Hematopoietic multipotent progenitor cell treated with erythropoietin and hydrocortisone succinate and interleukin-3 and kit ligand, for 17 days (in vitro differentiated cells): ENCODE results near the gene CERK.

Experiments
- DNase-seq: peaks from one replicate; pipeline ENCODE4 v3.0.0-alpha.2; 2015; ENCODE audit warnings: low spot score

Gene CERK

GRCh38 chr22:46731246-46732040 lies 6.6 kb downstream of the CERK start:
- no peak for DNase-seq

GRCh38 chr22:46730568-46731245 lies 7.3 kb downstream of the CERK start:
- no peak for DNase-seq

- no peak for DNase-seq
Measured at GRCh38 chr22:46728470-46728869, 9.6 kb downstream of the CERK start.

DNA sequence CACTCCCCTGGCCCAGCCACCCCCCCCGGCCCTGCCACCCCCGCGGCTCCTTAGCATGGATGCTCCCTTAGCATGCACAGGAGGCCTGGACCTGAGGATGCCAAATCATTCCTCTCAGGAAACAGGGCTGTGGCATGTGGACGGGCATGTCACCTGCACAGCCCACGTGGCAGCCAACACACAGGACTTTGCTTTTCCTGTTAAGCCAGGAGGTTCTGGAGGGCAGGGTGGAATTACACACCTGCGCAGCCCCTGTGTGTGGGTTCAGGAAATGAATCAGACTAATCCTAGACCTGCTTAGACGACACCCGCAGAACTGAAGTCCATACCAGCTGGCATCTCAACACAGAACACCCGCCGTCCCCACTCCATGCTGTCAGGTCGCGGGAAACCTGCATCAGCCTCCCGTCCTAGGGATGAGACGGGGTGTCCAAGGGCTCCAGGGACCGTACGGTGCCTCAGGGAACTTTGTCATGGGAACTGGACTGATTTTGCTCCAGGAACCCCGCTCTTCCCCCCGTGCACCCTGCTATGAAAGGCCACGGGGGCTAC lies 10.2 kb downstream of the CERK start:
- no peak for DNase-seq

GRCh38 chr22:46726986-46727317 lies 11.1 kb downstream of the CERK start:
- no peak for DNase-seq

- no peak for DNase-seq
Measured at GRCh38 chr22:46726066-46726985, 11.7 kb downstream of the CERK start.

DNA sequence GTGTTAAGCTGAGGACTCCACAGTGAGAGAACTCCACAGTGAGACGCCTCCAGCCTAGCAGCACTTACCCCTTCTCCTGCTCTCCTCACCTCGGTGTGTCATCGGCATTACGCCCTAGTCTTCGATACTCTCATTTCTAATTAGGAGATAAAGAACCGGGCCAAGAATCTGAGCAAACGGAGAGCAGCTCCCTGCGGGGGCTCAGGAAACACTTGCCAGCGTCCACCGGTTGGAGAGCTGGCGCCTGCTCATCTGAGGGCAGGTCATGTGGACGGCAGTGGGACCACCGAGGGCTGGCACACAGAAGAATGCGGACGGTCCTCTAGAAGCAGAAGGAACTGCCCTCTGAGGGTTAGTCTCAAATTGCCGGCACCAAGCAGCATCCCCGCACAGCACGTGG lies 13.0 kb downstream of the CERK start:
- DNase-seq = no peak

GRCh38 chr22:46723882-46724281 lies 14.2 kb downstream of the CERK start:
- DNase-seq = no peak

DNA sequence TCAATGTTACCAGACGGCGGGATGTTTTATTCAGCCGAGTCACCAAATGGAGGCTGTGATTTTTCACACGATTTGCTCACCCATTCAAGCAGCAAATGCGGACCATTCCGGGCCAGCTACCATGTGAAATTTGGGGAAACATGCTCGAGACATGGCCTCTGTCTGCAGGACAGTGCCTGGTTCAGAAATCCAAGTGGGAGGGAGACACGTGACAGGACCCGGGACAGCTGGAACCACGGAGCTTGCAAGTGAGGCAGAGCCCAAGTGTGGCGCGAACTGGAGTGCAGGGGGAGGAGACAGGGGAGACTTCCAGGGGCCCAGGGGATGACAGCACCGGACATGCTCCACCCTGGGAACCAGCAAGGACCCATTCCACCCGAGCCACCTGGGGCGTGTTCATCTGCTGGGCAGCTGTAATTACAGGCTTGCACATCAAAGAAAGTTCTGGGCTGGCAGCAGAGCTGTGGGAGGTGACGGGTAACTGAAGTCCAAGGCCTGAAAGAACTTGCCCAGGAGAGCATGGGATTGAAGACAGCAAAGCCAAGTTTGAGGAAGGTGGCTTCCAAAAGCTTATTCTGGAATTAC lies 16.5 kb downstream of the CERK start:
- no peak for DNase-seq

GRCh38 chr22:46719921-46720320 lies 18.1 kb downstream of the CERK start:
- DNase-seq = no peak

DNA sequence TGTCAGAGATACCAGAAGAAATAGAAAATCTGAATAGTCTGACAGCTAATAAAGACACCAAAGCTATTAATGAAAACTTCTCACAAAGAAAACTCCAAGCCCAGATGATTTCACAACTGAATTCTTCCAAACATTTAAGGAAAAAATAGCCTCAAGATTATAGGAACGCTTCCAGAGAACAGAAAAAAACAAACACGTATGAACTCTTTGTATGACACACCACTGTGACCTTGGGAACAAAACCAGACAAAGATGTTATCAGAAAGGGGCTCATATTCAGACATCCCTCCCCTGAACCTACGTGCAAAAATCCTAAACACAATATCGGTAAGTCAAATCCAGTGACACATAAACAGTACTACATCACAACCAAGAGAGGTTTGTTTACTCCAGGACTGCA lies 23.5 kb downstream of the CERK start:
- no peak for DNase-seq

DNA sequence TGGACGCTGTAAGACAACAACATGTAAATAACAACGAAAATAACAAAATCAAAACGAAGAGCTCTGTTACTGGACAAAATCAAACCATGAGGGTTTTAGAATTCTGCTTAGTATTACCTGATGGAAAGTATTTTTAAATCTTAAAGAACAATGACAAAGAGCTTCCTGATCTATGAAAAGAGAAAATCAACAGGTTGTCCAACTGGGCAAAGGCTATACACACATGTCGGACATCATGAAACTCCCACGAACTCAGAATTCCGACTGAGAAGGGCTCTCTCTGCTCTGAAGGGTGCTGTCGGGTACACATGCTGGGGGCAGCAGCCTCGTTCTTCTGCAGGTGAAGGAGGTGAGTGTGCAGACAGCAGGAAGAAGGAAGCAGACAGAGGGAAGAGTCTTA lies 25.8 kb downstream of the CERK start:
- DNase-seq = no peak

DNA sequence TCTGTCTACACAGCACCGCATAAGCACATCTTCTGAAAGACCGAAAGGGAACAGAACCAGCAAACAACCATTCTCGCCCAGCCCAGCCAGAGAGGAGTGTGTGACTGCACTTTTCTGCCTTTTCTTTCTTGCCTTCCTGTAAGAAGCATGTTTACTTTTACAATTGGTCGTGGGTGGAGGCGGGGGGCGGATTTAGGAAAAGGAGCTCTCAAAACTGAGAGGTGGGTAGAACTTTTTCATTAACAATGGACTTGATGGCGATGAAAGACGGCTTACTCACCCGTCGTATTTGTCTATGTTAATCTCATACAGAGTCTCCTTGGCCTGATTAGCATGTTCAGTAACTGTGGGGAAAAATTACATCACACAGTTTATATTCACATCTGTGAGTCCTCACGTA lies 27.2 kb downstream of the CERK start:
- DNase-seq = no peak

GRCh38 chr22:46708766-46709330 lies 29.2 kb downstream of the CERK start:
- no peak for DNase-seq

DNA sequence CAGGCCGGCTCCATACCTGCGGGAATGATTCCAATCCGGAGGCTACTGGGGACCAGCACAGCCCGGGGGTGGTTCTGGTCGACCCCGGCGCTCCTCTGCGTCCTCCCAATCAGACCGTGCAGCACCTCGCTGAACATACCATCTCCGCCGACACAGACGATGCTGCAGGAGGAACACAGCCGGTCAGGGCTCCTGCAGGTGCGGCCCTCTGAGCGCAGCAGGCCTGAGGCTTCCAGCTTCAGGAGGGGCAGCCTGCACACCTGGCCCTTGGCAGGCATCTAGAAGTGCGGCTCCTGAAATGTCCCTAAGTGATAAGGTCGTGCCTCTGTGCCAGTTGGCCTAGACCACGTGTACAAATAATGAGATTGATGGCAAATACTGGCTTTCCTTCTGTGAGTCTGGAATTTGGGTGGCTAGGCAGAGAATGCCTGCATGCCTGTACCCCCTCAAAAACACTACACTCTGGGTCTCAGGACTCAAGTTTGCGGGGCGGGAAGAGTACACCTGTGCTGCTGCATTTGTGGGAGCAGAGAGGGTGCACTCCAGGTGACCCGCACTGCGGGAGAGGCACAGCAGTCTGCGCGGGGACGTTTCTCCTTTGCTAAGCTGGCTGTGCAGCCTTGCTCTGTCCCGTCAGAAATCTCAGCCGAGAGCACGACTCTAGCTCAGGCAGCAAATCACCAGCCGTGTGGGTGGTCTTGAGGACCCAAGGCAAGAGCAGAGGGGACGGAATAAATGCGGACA lies 30.1 kb downstream of the CERK start:
- DNase-seq = no peak

- no peak for DNase-seq
Measured at GRCh38 chr22:46707305-46707704, 30.7 kb downstream of the CERK start.

DNA sequence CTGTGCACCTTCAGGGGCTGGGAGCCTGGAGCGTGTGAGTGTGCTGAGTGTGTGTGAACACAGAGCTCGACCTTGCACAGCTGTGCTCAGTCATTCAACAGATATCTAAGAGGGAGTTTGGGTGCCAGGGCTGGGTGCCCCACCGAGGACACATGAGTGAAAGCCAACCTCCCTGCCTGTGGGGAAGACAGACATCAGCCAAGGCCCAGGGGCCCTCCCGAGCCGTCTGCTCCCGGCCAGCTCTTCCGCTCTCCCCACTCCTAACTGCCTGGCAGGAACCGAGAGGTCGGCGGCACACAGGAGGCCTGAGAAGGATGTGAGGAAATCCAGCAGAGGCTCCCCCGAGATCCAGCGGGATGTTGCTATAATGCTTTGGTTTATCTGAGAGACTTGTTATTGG lies 32.0 kb downstream of the CERK start:
- no peak for DNase-seq

DNA sequence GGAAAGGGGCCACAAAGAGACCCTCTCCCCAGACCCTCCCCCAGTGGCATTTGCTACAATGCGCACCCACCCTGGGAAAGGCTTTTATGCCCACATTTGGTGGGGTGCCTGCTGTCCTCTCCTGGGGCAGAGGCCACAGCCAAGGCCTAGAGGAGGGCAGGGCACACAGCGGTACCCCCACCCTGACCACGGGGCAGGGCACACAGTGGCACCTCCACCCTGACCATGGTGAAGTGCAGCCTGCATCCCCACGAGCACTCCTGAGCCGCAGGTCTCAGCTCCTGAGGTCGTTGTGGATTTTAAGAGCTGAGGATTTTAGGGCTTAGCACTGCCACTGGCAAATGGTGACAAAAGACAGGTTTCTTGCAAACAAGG lies 34.1 kb downstream of the CERK start:
- DNase-seq = no peak

- no peak for DNase-seq
Measured at GRCh38 chr22:46703171-46703995, 34.7 kb downstream of the CERK start.

GRCh38 chr22:46701262-46701661 lies 36.8 kb downstream of the CERK start:
- DNase-seq = no peak
